Thoracic aorta (tissue), 2 donors: Measurements from ENCODE around the gene CLDN18. TPM values are rescaled to one million over a fixed set of nuclear protein-coding genes. Genes with fewer than 3 reads are reported as not detected.

Source experiments
- ATAC-seq: fragments of 150-250 bp; one replicate; pipeline ENCODE4 v1.8.0; 2017; ENCODE audit warnings: low read depth; ENCODE audit not compliant: insufficient number of reproducible peaks, low FRiP score
- DNase-seq: peaks from one replicate; pipeline ENCODE4 v3.0.0-alpha.2; 2020; ENCODE audit warnings: low spot score
- H3K27ac ChIP-seq, 2 donors: fragments of 200-600 bp; sonication (generic); 1 replicate in 1 of 2; 2 replicates in 1 of 2; pipeline ENCODE4 v1.5.1; 2016; ENCODE audit warnings: mild to moderate bottlenecking in 2 of 2, moderate library complexity in 2 of 2
- H3K27me3 ChIP-seq: fragments of 200-600 bp; sonication (generic); replicated peaks from 2 replicates; pipeline ENCODE4 v1.6.0; 2016; ENCODE audit warnings: mild to moderate bottlenecking; ENCODE audit not compliant: insufficient read depth
- H3K36me3 ChIP-seq: fragments of 200-600 bp; sonication (generic); one replicate; pipeline ENCODE4 v1.5.1; 2016
- H3K4me1 ChIP-seq, 2 donors: fragments of 200-600 bp; sonication (generic); 1 replicate in 1 of 2; 2 replicates in 1 of 2; pipeline versions ENCODE4 v1.5.1 to v1.6.0; 2016; ENCODE audit warnings: low read depth in 2 of 2, mild to moderate bottlenecking in 1 of 2; ENCODE audit not compliant: control insufficient read depth in 1 of 2
- H3K4me3 ChIP-seq: fragments of 200-600 bp; sonication (generic); 2 replicates; pipeline ENCODE4 v1.5.1; 2016; ENCODE audit warnings: mild to moderate bottlenecking
- H3K9me3 ChIP-seq: fragments of 200-600 bp; sonication (generic); 2 replicates; pipeline ENCODE4 v1.5.1; 2016
- CTCF ChIP-seq: fragments of 200-600 bp; sonication (generic); IDR thresholded peaks from one replicate; pipeline ENCODE4 v1.5.1; 2019; ENCODE audit warnings: antibody characterized with exemption
- total RNA-seq, 2 donors: library from RNA; depleted of rRNA; stranded (reverse); fragments of >200 nt; gene quantifications; one replicate each; pipeline versions ENCODE4 v1.1.0 to v1.2.3, GENCODE V29; 2016

CLDN18 gene
- total RNA-seq, 2 donors from 2014 or later, result 7.3 TPM; not detected in 1

GRCh38 chr3:138042043-138042442, 32.1 kb downstream of the CLDN18 start:
- Histone ChIP-seq H3K4me1 (no peaks in the 10 kb centered on the region), H3K27me3 (no peaks in the 10 kb centered on the region), H3K36me3 (no peaks in the 10 kb centered on the region), H3K9me3 (no peaks in the 10 kb centered on the region), H3K27ac (no peak overlapping the region), H3K4me3 (no peak overlapping the region)
- no peak for TF ChIP-seq CTCF
- no peak for DNase-seq
- no peak for ATAC-seq

DNA sequence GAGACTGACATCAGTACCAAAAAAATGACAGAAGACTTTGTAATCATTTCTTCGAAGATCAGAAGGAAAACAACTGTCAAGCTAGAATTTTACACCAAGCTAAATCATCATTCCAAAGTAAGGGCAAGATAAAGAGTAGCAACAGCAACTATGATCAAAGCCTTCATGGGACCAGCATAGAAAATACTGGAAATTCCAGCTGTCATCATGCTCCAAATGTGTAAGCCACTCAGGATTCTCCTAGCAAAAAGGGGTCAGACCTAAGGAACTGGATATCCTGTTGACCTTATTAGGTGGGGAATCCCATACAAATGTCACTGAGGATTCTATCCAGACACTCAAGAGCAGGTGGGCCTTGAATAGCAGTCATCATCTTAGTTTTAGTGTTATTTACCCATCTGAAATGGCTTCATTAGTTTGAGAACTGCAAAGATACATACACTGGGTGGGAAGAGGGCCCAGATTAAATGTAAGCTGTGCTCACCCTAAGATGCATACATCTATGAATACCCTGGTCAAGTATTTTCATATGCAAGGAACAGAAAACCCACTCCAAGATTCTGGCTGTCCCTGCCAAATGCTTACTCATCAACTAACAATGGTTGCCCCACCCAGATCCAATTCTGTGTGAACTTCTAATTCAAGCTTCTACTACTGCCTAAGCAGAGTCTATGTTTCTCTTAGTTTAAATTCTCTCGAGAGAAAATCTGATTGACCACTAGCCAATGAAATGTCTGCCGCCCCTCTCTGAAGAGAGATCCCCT, 33.5 kb downstream of the CLDN18 start:
- DNase-seq, result no peak
- H3K4me1 ChIP-seq, result no peaks in the 10 kb centered on the region
- TF ChIP-seq CTCF, result no peak
- peaks cover 2% of the 10 kb centered on the region for H3K36me3 ChIP-seq
- no peak overlapping the region for H3K27ac ChIP-seq
- H3K9me3 ChIP-seq, result no peaks in the 10 kb centered on the region
- no peak overlapping the region for H3K4me3 ChIP-seq
- no peak for ATAC-seq
- no peaks in the 10 kb centered on the region for H3K27me3 ChIP-seq

- TF ChIP-seq CTCF, result no peak
- H3K4me3 ChIP-seq, result no peak overlapping the region
- no peak for ATAC-seq
- no peak overlapping the region for H3K27ac ChIP-seq
- no peaks in the 10 kb centered on the region for H3K4me1 ChIP-seq
- H3K36me3 ChIP-seq, result peaks cover 2% of the 10 kb centered on the region
- no peaks in the 10 kb centered on the region for H3K27me3 ChIP-seq
- DNase-seq, result no peak
- H3K9me3 ChIP-seq, result no peaks in the 10 kb centered on the region
Observed at GRCh38 chr3:138046085-138046484, 36.1 kb downstream of the CLDN18 start.

GRCh38 chr3:138046955-138047354, 37.0 kb downstream of the CLDN18 start:
- no peak for DNase-seq
- no peak for ATAC-seq
- no peaks in the 10 kb centered on the region for H3K9me3 ChIP-seq
- no peaks in the 10 kb centered on the region for H3K27me3 ChIP-seq
- no peak overlapping the region for H3K4me3 ChIP-seq
- no peaks in the 10 kb centered on the region for H3K4me1 ChIP-seq
- peaks cover 2% of the 10 kb centered on the region for H3K36me3 ChIP-seq
- no peak overlapping the region for H3K27ac ChIP-seq
- TF ChIP-seq CTCF, result no peak

- H3K9me3 ChIP-seq, result no peaks in the 10 kb centered on the region
- no peak overlapping the region for H3K27ac ChIP-seq
- no peaks in the 10 kb centered on the region for H3K27me3 ChIP-seq
- no peak for DNase-seq
- H3K36me3 ChIP-seq, result peaks cover 2% of the 10 kb centered on the region
- no peaks in the 10 kb centered on the region for H3K4me1 ChIP-seq
- H3K4me3 ChIP-seq, result no peak overlapping the region
- no peak for ATAC-seq
- TF ChIP-seq CTCF, result no peak
Observed at GRCh38 chr3:138047596-138048158, 37.7 kb downstream of the CLDN18 start.
